GM10266 (cell line): ENCODE data around the gene ZBTB7C.

Experiments used
- DNase-seq: peaks from one replicate; pipeline ENCODE4 v3.0.0; 2012; ENCODE audit errors: extremely low spot score
- CTCF ChIP-seq: IDR thresholded peaks from 2 replicates; pipeline ENCODE4 v1.5.1; 2012; ENCODE audit warnings: mild to moderate bottlenecking, low read depth; ENCODE audit not compliant: control insufficient read depth, insufficient read depth; ENCODE audit errors: missing control alignments

The ZBTB7C gene

GRCh38 chr18:48154828-48155227 lies 254.4 kb downstream of the ZBTB7C start:
- TF ChIP-seq CTCF = no peak
- no peak for DNase-seq

GRCh38 chr18:48153613-48154481 lies 255.3 kb downstream of the ZBTB7C start:
- no peak for TF ChIP-seq CTCF
- DNase-seq = no peak

- no peak for DNase-seq
- no peak for TF ChIP-seq CTCF
Observed at GRCh38 chr18:48152549-48152948, 256.6 kb downstream of the ZBTB7C start.

- DNase-seq = no peak
- TF ChIP-seq CTCF = no peak
Observed at GRCh38 chr18:48151421-48152065, 257.6 kb downstream of the ZBTB7C start.

- DNase-seq = no peak
- no peak for TF ChIP-seq CTCF
Observed at GRCh38 chr18:48149020-48149685, 260.0 kb downstream of the ZBTB7C start.

- DNase-seq = no peak
- TF ChIP-seq CTCF = no peak
Observed at GRCh38 chr18:48142994-48143393, 266.2 kb downstream of the ZBTB7C start.
